ENCODE measurements around the gene KIF21B. TPM values are rescaled to one million over a fixed set of nuclear protein-coding genes. Genes with fewer than 3 reads are reported as not detected.

The KIF21B gene
- total RNA-seq, 1 donor from 2014 or later = 10.2 TPM

- TF ChIP-seq CTCF (IDR thresholded peaks at IDR 0.05) = no peak
- Histone ChIP-seq H3K36me3 (no peaks in the 10 kb centered on the region), H3K27me3 (no peaks in the 10 kb centered on the region), H3K9me3 (no peaks in the 10 kb centered on the region), H3K4me3 (no peak overlapping the region), H3K27ac (no peak overlapping the region), H3K4me1 (no peaks in the 10 kb centered on the region)
- DNase-seq (ENCODE audit: low spot score in 2 of 2) = no peak
- intact Hi-C loops (cut with DNase I) = no loop called here
Measured at GRCh38 chr1:200977071-200977754, 46.3 kb downstream of the KIF21B start.

- Histone ChIP-seq H3K36me3 (no peaks in the 10 kb centered on the region), H3K27me3 (no peaks in the 10 kb centered on the region), H3K4me1 (no peaks in the 10 kb centered on the region), H3K27ac (no peak overlapping the region), H3K4me3 (no peak overlapping the region), H3K9me3 (no peaks in the 10 kb centered on the region)
- no peak for DNase-seq (ENCODE audit: low spot score in 2 of 2)
- intact Hi-C loops (cut with DNase I) = no loop called here
- no peak for TF ChIP-seq CTCF (IDR thresholded peaks at IDR 0.05)
Measured at GRCh38 chr1:200976634-200977033, 46.9 kb downstream of the KIF21B start.

- no peaks in the 10 kb centered on the region for H3K27me3 ChIP-seq
- no peak overlapping the region for H3K4me3 ChIP-seq
- H3K9me3 ChIP-seq = no peaks in the 10 kb centered on the region
- no peak for DNase-seq (ENCODE audit: low spot score in 2 of 2)
- H3K4me1 ChIP-seq = no peaks in the 10 kb centered on the region
- TF ChIP-seq CTCF (IDR thresholded peaks at IDR 0.05) = no peak
- no peak overlapping the region for H3K27ac ChIP-seq
- intact Hi-C loops (cut with DNase I) = no loop called here
- H3K36me3 ChIP-seq = no peaks in the 10 kb centered on the region
Measured at GRCh38 chr1:200975458-200975857, 48.1 kb downstream of the KIF21B start.

GRCh38 chr1:200974711-200975110 is 48.8 kb downstream of the KIF21B start:
- no peak for TF ChIP-seq CTCF (IDR thresholded peaks at IDR 0.05)
- H3K27ac ChIP-seq = no peak overlapping the region
- H3K27me3 ChIP-seq = no peaks in the 10 kb centered on the region
- H3K4me1 ChIP-seq = no peaks in the 10 kb centered on the region
- no peaks in the 10 kb centered on the region for H3K9me3 ChIP-seq
- no peak overlapping the region for H3K4me3 ChIP-seq
- H3K36me3 ChIP-seq = no peaks in the 10 kb centered on the region
- intact Hi-C loops (cut with DNase I) = no loop called here
- DNase-seq (ENCODE audit: low spot score in 2 of 2) = no peak

GRCh38 chr1:200973937-200974657 is 49.4 kb downstream of the KIF21B start:
- no peak for TF ChIP-seq CTCF (IDR thresholded peaks at IDR 0.05)
- no peaks in the 10 kb centered on the region for H3K4me1 ChIP-seq
- DNase-seq (ENCODE audit: low spot score in 2 of 2) = no peak
- no peaks in the 10 kb centered on the region for H3K27me3 ChIP-seq
- H3K4me3 ChIP-seq = no peak overlapping the region
- intact Hi-C loops (cut with DNase I) = loop anchor here (2.0 kb wide), 1 partner anchor 69 kb away; no protein-coding TSS in a partner anchor
- H3K36me3 ChIP-seq = no peaks in the 10 kb centered on the region
- no peaks in the 10 kb centered on the region for H3K9me3 ChIP-seq
- no peak overlapping the region for H3K27ac ChIP-seq
